HG03135 (cell line): ENCODE results near the gene TRIM29.
"Not testable (repeated sequence)": the region's sequence is repeated elsewhere in the genome, so short reads cannot be mapped to it uniquely, and the experiment has no call there.

Experiments used
- ATAC-seq: cut with Tn5 transposase; IDR thresholded peaks from one replicate; pipeline ENCODE4 v1.9.1; 2021; ENCODE audit warnings: mild to moderate bottlenecking, moderate library complexity; ENCODE audit not compliant: unreplicated experiment

Gene TRIM29

GRCh38 chr11:120173019-120173705, 35.2 kb upstream of the TRIM29 start:
- no peak for ATAC-seq

- ATAC-seq, result no peak
These were observed 34.4 kb upstream of the TRIM29 start for GRCh38 chr11:120172054-120172911.

GRCh38 chr11:120170741-120171261, 32.9 kb upstream of the TRIM29 start:
- no peak for ATAC-seq

GRCh38 chr11:120169981-120170698, 32.2 kb upstream of the TRIM29 start:
- ATAC-seq, result no peak

- ATAC-seq, result no peak
These were observed 31.2 kb upstream of the TRIM29 start for GRCh38 chr11:120168960-120169681.

- ATAC-seq, result no peak
These were observed 30.4 kb upstream of the TRIM29 start for GRCh38 chr11:120168108-120168959.

- no peak for ATAC-seq
These were observed 29.7 kb upstream of the TRIM29 start for GRCh38 chr11:120167659-120168058.

- ATAC-seq, result no peak
These were observed 22.5 kb upstream of the TRIM29 start for GRCh38 chr11:120160436-120160835.

- ATAC-seq, result no peak
These were observed 15.3 kb upstream of the TRIM29 start for GRCh38 chr11:120153221-120153620.

- ATAC-seq, result no peak
These were observed 13.6 kb upstream of the TRIM29 start for GRCh38 chr11:120151536-120151935.

GRCh38 chr11:120149246-120149645, 11.3 kb upstream of the TRIM29 start:
- ATAC-seq, result no peak

- no peak for ATAC-seq
These were observed 10.0 kb upstream of the TRIM29 start for GRCh38 chr11:120147950-120148270.

- no peak for ATAC-seq
These were observed 9.4 kb upstream of the TRIM29 start for GRCh38 chr11:120147094-120147949.

GRCh38 chr11:120146413-120147093, 8.6 kb upstream of the TRIM29 start:
- ATAC-seq, result no peak

- ATAC-seq, result no peak
These were observed 6.6 kb upstream of the TRIM29 start for GRCh38 chr11:120144501-120144900.

GRCh38 chr11:120143472-120143871, 5.6 kb upstream of the TRIM29 start:
- not testable (repeated sequence) for ATAC-seq

GRCh38 chr11:120142441-120143100, 4.7 kb upstream of the TRIM29 start:
- no peak for ATAC-seq
